Loucy (cell line): ENCODE measurements around the gene CAMTA1.

Experiments
- H2AFZ ChIP-seq: fragments of 200-600 bp; sonication (generic); 2 replicates; pipeline ENCODE4 v1.6.0; 2016; ENCODE audit warnings: antibody characterized with exemption, mild to moderate bottlenecking, low read length, moderate library complexity
- H3F3A ChIP-seq: fragments of 200-600 bp; 2 replicates; pipeline ENCODE4 v1.6.0; 2016; ENCODE audit warnings: antibody characterized with exemption, low read depth, mild to moderate bottlenecking
- H3K27me3 ChIP-seq: fragments of 200-600 bp; sonication (generic); 2 replicates; pipeline ENCODE4 v1.6.1; 2014; ENCODE audit warnings: low read length, mild to moderate bottlenecking; ENCODE audit not compliant: insufficient read depth, poor library complexity, severe bottlenecking
- H3K36me3 ChIP-seq: fragments of 200-600 bp; sonication (generic); 2 replicates; pipeline ENCODE4 v1.6.1; 2016; ENCODE audit warnings: low read length; ENCODE audit not compliant: insufficient read depth
- H3K4me1 ChIP-seq: fragments of 200-600 bp; sonication (generic); 2 replicates; pipeline ENCODE4 v1.5.1; 2014; ENCODE audit warnings: low read length, mild to moderate bottlenecking; ENCODE audit not compliant: insufficient read depth, poor library complexity, severe bottlenecking
- H3K4me2 ChIP-seq: fragments of 200-600 bp; sonication (generic); 2 replicates; pipeline ENCODE4 v1.6.0; 2014; ENCODE audit warnings: antibody characterized with exemption, low read length, low read depth, mild to moderate bottlenecking; ENCODE audit not compliant: poor library complexity, severe bottlenecking
- H3K4me3 ChIP-seq: fragments of 200-600 bp; sonication (generic); 2 replicates; pipeline ENCODE4 v1.5.1; 2014; ENCODE audit warnings: low read length, mild to moderate bottlenecking, mixed read lengths; ENCODE audit not compliant: poor library complexity, severe bottlenecking
- H3K79me2 ChIP-seq: fragments of 200-600 bp; sonication (generic); 2 replicates; pipeline ENCODE4 v1.6.1; 2014; ENCODE audit warnings: low read length; ENCODE audit not compliant: insufficient read depth
- H3K9ac ChIP-seq: fragments of 200-600 bp; sonication (generic); 2 replicates; pipeline ENCODE4 v1.6.0; 2014; ENCODE audit warnings: mild to moderate bottlenecking, low read depth, low read length, moderate library complexity; ENCODE audit not compliant: poor library complexity, severe bottlenecking
- H3K9me2 ChIP-seq: fragments of 200-600 bp; sonication (generic); replicated peaks from 2 replicates; pipeline ENCODE4 v1.6.1; 2016; ENCODE audit warnings: low read depth, low read length, mixed read lengths
- H3K9me3 ChIP-seq: fragments of 200-600 bp; sonication (generic); 2 replicates; pipeline ENCODE4 v1.6.1; 2014; ENCODE audit warnings: mild to moderate bottlenecking, antibody characterized with exemption, low read length, low read depth; ENCODE audit not compliant: insufficient read depth
- H4K20me1 ChIP-seq: fragments of 200-600 bp; sonication (generic); 2 replicates; pipeline ENCODE4 v1.6.0; 2014; ENCODE audit warnings: antibody characterized with exemption, low read length, mild to moderate bottlenecking; ENCODE audit not compliant: insufficient read depth, poor library complexity, severe bottlenecking
- EZH2phosphoT487 ChIP-seq: fragments of 200-600 bp; IDR thresholded peaks from 2 replicates; pipeline ENCODE4 v1.6.1; 2018; ENCODE audit warnings: antibody characterized with exemption, mild to moderate bottlenecking, moderate library complexity, borderline replicate concordance
- TF ChIP-seq, protein P1 (sequence below): fragments of 200-600 bp; sonication (generic); conservative IDR thresholded peaks from 2 replicates; pipeline ENCODE4 v1.5.1; 2014; ENCODE audit warnings: mild to moderate bottlenecking, antibody characterized with exemption, low read length

Gene CAMTA1

GRCh38 chr1:7808253-7808844 is 1023.1 kb downstream of the CAMTA1 start:
- peaks cover 3% of the 10 kb centered on the region; the same call in 1 of the 2 replicates for H3K9me3 ChIP-seq
- no peak overlapping the region for H2AFZ ChIP-seq
- no peaks in the 10 kb centered on the region for H3K4me1 ChIP-seq
- H3K4me3 ChIP-seq: no peak overlapping the region
- H3K4me2 ChIP-seq: no peak overlapping the region
- no peak for TF ChIP-seq EZH2phosphoT487
- TF ChIP-seq, protein P1, sequence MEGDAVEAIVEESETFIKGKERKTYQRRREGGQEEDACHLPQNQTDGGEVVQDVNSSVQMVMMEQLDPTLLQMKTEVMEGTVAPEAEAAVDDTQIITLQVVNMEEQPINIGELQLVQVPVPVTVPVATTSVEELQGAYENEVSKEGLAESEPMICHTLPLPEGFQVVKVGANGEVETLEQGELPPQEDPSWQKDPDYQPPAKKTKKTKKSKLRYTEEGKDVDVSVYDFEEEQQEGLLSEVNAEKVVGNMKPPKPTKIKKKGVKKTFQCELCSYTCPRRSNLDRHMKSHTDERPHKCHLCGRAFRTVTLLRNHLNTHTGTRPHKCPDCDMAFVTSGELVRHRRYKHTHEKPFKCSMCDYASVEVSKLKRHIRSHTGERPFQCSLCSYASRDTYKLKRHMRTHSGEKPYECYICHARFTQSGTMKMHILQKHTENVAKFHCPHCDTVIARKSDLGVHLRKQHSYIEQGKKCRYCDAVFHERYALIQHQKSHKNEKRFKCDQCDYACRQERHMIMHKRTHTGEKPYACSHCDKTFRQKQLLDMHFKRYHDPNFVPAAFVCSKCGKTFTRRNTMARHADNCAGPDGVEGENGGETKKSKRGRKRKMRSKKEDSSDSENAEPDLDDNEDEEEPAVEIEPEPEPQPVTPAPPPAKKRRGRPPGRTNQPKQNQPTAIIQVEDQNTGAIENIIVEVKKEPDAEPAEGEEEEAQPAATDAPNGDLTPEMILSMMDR: peak; percentile 81
- no peak overlapping the region for H3K9ac ChIP-seq
- H3K36me3 ChIP-seq: no peaks in the 10 kb centered on the region
- no peaks in the 10 kb centered on the region for H4K20me1 ChIP-seq
- H3K9me2 ChIP-seq: no peaks in the 10 kb centered on the region
- H3F3A ChIP-seq: no peaks in the 10 kb centered on the region
- H3K27me3 ChIP-seq: no peaks in the 10 kb centered on the region
- H3K79me2 ChIP-seq: no peaks in the 10 kb centered on the region

- Histone ChIP-seq H3K4me1 (no peaks in the 10 kb centered on the region), H3K4me2 (no peak overlapping the region), H3K79me2 (no peaks in the 10 kb centered on the region), H2AFZ (no peak overlapping the region), H4K20me1 (no peaks in the 10 kb centered on the region), H3K36me3 (no peaks in the 10 kb centered on the region), H3K9me2 (no peaks in the 10 kb centered on the region), H3K4me3 (no peak overlapping the region), H3K9me3 (peaks cover 8% of the 10 kb centered on the region; the same call in 1 of the 2 replicates), H3K27me3 (no peaks in the 10 kb centered on the region), H3K9ac (no peak overlapping the region), H3F3A (no peaks in the 10 kb centered on the region)
- no peak for TF ChIP-seq EZH2phosphoT487
- TF ChIP-seq, protein P1: no peak
Measured at GRCh38 chr1:7809742-7810141, 1024.5 kb downstream of the CAMTA1 start.

DNA sequence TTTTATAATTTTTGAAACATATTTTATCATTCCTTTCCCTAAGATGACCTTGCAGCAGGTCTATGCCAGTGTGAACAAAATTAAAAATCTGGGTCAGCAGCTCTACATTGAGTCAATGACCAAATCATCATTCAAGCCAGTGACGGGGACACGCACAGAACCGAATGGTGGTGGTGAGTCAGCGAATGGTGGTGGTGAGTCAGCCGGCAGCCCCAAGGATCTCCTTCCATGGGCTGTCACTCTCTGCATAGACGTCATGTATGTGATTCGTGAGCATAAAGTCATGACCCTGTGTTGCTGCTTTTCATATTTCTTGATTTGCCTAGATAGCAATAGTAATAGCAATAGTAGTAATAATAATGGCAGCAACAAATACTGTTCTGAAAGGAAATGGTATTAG is 1025.1 kb downstream of the CAMTA1 start:
- H3K9ac ChIP-seq: no peak overlapping the region
- H3K9me2 ChIP-seq: no peaks in the 10 kb centered on the region
- no peaks in the 10 kb centered on the region for H3K4me1 ChIP-seq
- H3F3A ChIP-seq: no peaks in the 10 kb centered on the region
- H3K79me2 ChIP-seq: no peaks in the 10 kb centered on the region
- H3K27me3 ChIP-seq: no peaks in the 10 kb centered on the region
- no peak overlapping the region for H3K4me2 ChIP-seq
- no peaks in the 10 kb centered on the region for H3K36me3 ChIP-seq
- H3K4me3 ChIP-seq: no peak overlapping the region
- no peaks in the 10 kb centered on the region for H4K20me1 ChIP-seq
- TF ChIP-seq EZH2phosphoT487: no peak
- TF ChIP-seq, protein P1: no peak
- no peak overlapping the region for H2AFZ ChIP-seq
- H3K9me3 ChIP-seq: peaks cover 8% of the 10 kb centered on the region; the same call in 1 of the 2 replicates
